Measurements from ENCODE around the gene LRMDA. TPM values are rescaled to one million over a fixed set of nuclear protein-coding genes. Genes with fewer than 3 reads are reported as not detected.

LRMDA gene
- polyA plus RNA-seq, 1 donor (not counting 4 experiments of a cell fraction or from before 2014, with no cell fraction given) = not detected

DNA sequence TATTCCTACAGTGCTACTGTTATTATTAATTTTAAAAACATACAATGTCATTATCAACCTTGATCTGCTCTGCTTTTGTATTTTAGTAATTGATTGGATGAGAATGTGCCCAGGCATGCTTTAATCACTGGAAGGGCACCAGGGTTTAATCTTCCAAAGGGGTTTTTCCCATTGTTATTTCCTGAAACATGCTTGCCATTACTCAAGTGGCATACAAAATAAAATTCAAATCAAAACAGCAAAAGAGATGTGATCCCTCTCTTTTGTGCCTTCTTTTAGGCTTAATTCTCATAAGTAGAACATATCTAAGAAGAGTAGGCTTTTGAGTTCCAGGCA lies 963.3 kb downstream of the LRMDA start:
- dilution Hi-C loops (cut with MboI; ENCODE audit: extremely low pct_ligation_motif_present, low sequenced_read_pairs) = no loop called here
- Histone ChIP-seq H3K9ac (ENCODE audit: control insufficient read depth, extremely low read depth, insufficient read depth, low read length) (no peak overlapping the region), H4K20me1 (ENCODE audit: control insufficient read depth, extremely low read depth, insufficient read depth, low read length) (no peaks in the 10 kb centered on the region), H3K27ac (ENCODE audit: control insufficient read depth, insufficient read depth, low read length) (no peak overlapping the region), H3K4me1 (ENCODE audit: control insufficient read depth, extremely low read depth, insufficient read depth, low read length) (no peaks in the 10 kb centered on the region), H3K36me3 (ENCODE audit: control insufficient read depth in 2 of 2, extremely low read depth in 1 of 2, insufficient read depth in 2 of 2, low read length in 2 of 2) (no peaks in the 10 kb centered on the region), H3K79me2 (ENCODE audit: control insufficient read depth, insufficient read depth, low read length) (no peaks in the 10 kb centered on the region), H3K4me2 (ENCODE audit: control insufficient read depth, extremely low read depth, insufficient read depth, low read depth, low read length) (no peak overlapping the region), H3K9me1 (ENCODE audit: control insufficient read depth, extremely low read depth, insufficient read depth, low read length) (no peaks in the 10 kb centered on the region), H2AFZ (ENCODE audit: control insufficient read depth, low read length) (no peak overlapping the region), H3K27me3 (ENCODE audit: control insufficient read depth, extremely low read depth, insufficient read depth, low read length) (no peaks in the 10 kb centered on the region), H3K4me3 (ENCODE audit: control insufficient read depth in 2 of 3, extremely low read depth in 1 of 3, insufficient read depth in 2 of 3, low read depth in 1 of 3, low read length in 3 of 3) (no peak overlapping the region), H3K9me3 (ENCODE audit: control insufficient read depth, low read depth, low read length) (no peaks in the 10 kb centered on the region)
- FAIRE-seq = no peak
- TF ChIP-seq, protein P1, sequence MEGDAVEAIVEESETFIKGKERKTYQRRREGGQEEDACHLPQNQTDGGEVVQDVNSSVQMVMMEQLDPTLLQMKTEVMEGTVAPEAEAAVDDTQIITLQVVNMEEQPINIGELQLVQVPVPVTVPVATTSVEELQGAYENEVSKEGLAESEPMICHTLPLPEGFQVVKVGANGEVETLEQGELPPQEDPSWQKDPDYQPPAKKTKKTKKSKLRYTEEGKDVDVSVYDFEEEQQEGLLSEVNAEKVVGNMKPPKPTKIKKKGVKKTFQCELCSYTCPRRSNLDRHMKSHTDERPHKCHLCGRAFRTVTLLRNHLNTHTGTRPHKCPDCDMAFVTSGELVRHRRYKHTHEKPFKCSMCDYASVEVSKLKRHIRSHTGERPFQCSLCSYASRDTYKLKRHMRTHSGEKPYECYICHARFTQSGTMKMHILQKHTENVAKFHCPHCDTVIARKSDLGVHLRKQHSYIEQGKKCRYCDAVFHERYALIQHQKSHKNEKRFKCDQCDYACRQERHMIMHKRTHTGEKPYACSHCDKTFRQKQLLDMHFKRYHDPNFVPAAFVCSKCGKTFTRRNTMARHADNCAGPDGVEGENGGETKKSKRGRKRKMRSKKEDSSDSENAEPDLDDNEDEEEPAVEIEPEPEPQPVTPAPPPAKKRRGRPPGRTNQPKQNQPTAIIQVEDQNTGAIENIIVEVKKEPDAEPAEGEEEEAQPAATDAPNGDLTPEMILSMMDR (optimal IDR thresholded peaks at IDR 0.05 in 1 of 3, IDR thresholded peaks at IDR 0.05 in 1 of 3, conservative IDR thresholded peaks at IDR 0.05 in 1 of 3; ENCODE audit: extremely low read depth in 1 of 3, insufficient read depth in 2 of 3, low read length in 3 of 3) = no peak
- no peak for TF ChIP-seq EZH2 (IDR thresholded peaks at IDR 0.05; ENCODE audit: low read length)
- DNase-seq (ENCODE audit: low read depth, low spot score) = no peak

DNA sequence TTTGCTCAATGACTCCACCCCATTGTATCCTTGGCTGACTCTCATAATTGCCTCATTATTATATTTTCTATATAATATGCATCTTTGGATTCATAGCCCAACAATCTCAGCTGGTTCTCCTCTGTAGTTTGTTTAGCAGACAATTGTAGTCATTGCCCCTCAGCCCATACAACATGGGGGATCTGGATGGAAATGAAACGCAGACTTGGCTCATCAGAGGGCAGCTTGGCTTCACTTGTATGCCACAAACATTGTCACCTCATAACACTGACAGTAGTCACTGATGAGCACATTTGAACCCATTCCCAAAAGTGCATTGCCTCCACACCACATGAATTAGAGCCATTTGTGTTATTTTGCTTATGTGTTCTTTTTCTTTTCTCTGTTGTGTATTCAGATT lies 963.8 kb downstream of the LRMDA start:
- Histone ChIP-seq H3K27ac (ENCODE audit: control insufficient read depth, insufficient read depth, low read length) (no peak overlapping the region), H3K4me1 (ENCODE audit: control insufficient read depth, extremely low read depth, insufficient read depth, low read length) (no peaks in the 10 kb centered on the region), H3K9ac (ENCODE audit: control insufficient read depth, extremely low read depth, insufficient read depth, low read length) (no peak overlapping the region), H4K20me1 (ENCODE audit: control insufficient read depth, extremely low read depth, insufficient read depth, low read length) (no peaks in the 10 kb centered on the region), H3K4me3 (ENCODE audit: control insufficient read depth in 2 of 3, extremely low read depth in 1 of 3, insufficient read depth in 2 of 3, low read depth in 1 of 3, low read length in 3 of 3) (no peak overlapping the region), H3K36me3 (ENCODE audit: control insufficient read depth in 2 of 2, extremely low read depth in 1 of 2, insufficient read depth in 2 of 2, low read length in 2 of 2) (no peaks in the 10 kb centered on the region), H3K79me2 (ENCODE audit: control insufficient read depth, insufficient read depth, low read length) (no peaks in the 10 kb centered on the region), H2AFZ (ENCODE audit: control insufficient read depth, low read length) (no peak overlapping the region), H3K9me1 (ENCODE audit: control insufficient read depth, extremely low read depth, insufficient read depth, low read length) (no peaks in the 10 kb centered on the region), H3K4me2 (ENCODE audit: control insufficient read depth, extremely low read depth, insufficient read depth, low read depth, low read length) (no peak overlapping the region), H3K9me3 (ENCODE audit: control insufficient read depth, low read depth, low read length) (no peaks in the 10 kb centered on the region), H3K27me3 (ENCODE audit: control insufficient read depth, extremely low read depth, insufficient read depth, low read length) (no peaks in the 10 kb centered on the region)
- DNase-seq (ENCODE audit: low read depth, low spot score) (no peak), FAIRE-seq (no peak)
- TF ChIP-seq, protein P1 (optimal IDR thresholded peaks at IDR 0.05 in 1 of 3, IDR thresholded peaks at IDR 0.05 in 1 of 3, conservative IDR thresholded peaks at IDR 0.05 in 1 of 3; ENCODE audit: extremely low read depth in 1 of 3, insufficient read depth in 2 of 3, low read length in 3 of 3) = no peak
- TF ChIP-seq EZH2 (IDR thresholded peaks at IDR 0.05; ENCODE audit: low read length) = no peak
- dilution Hi-C loops (cut with MboI; ENCODE audit: extremely low pct_ligation_motif_present, low sequenced_read_pairs) = no loop called here

All from keratinocyte (primary cell).